Hindlimb muscle (tissue), 1 donor: ENCODE data around the gene TRRAP. TPM values are rescaled to one million over a fixed set of nuclear protein-coding genes. Genes with fewer than 3 reads are reported as not detected.
"Not testable (repeated sequence)": the region's sequence is repeated elsewhere in the genome, so short reads cannot be mapped to it uniquely, and the experiment has no call there.

ENCODE experiments used
- DNase-seq: peaks from one replicate; pipeline ENCODE4 v3.0.0-alpha.2; 2013
- polyA plus RNA-seq: library from polyadenylated mRNA; unstranded; fragments of 120-200 nt; gene quantifications from one replicate; pipeline ENCODE4 v1.2.1, GENCODE V29; 2013; ENCODE audit not compliant: insufficient read length

The TRRAP gene
- polyA plus RNA-seq, 1 donor: 28.1 TPM

DNA sequence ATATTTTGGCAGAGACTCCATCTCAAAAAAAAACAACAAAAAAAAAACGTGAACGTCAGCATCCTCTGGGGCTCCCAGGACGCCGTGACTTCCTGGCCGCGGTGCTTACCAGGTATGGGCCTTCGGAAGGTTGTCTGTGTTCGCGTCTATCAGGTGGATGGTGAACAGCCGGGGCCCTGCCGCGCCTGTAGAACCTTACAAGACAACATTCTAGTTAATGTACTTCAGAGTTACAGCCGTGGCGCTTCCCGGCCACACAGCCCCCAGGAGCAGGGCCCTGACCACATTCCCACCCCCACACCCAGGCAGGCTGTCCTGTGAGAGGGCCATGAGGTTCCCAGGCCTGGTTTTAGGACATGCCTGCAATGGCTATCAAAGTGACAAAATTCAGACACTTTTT, 154.6 kb downstream of the TRRAP start:
- DNase-seq: no peak

DNA sequence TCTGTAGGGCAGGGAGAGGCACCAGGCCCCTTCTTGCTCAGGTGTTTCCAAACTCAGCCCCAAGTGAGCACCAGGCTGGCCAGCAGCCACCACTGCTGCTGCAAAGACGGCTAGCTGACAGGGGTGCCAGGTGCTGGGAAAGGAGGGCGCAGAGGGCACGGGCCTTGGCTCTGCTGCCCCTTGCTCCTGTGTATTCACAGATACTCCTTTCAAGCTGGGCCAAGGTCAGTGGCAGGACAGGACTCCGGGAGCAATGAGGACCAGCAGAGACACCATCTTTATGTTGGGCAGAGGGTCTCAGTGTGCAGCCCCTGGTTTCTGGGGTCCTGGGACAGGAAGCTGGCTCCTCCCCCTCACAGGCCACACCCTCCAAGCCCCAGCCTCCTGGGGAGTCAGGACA, 155.4 kb downstream of the TRRAP start:
- no peak for DNase-seq

DNA sequence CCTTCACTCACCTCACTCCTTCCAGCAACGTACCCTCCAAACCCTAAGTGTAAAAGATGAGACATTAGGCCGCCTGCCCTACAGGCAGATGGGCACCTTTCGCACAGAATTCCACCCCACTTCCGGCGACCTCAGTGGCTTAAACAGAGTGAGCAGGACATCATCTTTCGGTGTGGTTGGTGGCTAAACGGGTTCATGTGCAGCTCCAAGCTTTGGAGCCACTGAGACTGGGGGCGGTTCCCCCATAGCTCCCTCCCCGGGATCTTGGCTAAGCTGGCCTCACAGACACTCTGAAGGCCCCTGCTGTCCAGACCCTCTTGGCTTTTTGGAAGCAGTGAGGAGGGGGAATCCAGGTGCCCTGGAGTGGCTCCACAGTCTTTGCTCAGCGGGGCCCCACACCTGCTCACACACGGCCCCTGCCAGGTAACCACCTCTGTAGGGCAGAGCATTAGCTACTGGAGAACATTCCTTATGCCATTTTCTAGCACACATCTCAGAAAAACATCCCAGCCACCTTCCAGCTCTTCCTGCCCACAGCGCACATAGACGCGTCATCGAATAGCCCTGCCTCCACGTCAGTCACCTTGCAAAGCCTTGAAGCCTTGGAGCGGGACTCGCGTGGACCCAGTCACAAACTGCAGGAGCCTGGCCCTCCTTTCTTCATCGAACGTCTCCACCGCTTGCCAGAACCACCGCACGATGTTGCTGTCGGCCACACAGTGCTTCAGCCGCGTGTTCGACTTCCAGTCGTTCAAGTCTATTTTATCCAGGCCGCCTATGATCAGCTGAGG, 156.8 kb downstream of the TRRAP start:
- no peak for DNase-seq

DNA sequence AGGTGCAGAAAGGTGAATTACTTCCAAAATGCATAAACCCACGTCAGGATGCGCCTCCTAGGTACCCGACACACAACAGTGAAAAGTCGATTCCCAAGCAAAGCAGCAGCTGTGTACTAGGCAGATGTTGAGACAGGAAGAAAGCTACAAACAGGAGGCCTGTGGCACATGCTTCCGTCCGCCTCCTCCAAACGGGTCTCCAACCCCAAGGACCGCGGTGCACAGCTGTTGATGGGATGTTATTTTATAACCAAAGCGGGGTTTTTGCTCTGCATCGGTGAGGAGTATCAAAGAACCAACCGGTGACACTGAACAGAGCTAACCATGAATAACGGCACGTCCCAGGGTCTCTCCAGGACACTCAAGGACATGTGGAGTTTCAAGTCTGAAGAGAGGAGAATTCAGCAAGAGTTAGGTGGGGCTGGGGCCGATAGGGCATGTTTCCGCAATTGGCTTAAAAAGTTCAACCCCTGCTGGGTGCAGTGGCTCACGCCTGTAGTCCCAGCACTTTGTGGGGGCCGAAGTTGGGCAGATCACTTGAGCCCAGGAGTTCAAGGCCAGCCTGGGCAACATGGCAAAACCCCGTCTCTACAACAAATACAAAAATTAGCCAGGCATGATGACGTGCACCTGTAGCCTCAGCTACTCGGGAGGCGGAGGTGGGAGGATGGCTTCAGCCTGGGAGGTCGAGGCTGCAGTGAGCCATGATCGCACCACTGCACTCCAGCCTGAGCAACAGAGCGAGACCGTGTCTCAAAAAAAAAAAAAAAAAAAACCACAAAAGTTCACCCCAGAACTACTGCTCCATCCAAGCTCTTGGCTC, 157.6 kb downstream of the TRRAP start:
- DNase-seq: no peak

DNA sequence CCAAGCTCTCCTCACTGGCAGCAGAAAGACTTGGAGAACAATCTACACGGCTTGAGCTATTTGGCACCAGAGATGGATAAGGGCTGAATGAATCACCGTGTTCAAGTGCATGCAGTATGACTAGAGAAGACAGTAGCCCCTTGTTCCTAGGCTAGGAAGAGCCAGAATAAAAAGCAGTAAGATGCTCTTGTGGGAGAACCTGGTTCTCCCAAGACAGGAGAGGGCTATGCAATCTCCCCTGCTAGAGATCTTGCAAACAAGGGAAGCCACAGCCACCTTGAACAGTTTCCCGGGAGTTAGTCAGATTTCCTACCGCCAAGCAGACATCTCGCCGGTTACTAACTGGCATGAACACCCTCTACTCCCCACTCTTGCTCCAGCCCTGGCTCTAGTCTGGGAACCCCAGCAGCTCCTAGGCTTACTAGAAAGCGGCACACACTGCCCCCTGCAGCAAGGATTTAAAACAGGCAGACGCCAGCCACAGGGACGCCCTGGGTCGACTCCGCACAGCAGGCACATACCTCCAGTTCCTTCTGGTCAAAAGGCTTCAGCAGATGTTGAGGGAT, 158.3 kb downstream of the TRRAP start:
- DNase-seq: no peak

DNA sequence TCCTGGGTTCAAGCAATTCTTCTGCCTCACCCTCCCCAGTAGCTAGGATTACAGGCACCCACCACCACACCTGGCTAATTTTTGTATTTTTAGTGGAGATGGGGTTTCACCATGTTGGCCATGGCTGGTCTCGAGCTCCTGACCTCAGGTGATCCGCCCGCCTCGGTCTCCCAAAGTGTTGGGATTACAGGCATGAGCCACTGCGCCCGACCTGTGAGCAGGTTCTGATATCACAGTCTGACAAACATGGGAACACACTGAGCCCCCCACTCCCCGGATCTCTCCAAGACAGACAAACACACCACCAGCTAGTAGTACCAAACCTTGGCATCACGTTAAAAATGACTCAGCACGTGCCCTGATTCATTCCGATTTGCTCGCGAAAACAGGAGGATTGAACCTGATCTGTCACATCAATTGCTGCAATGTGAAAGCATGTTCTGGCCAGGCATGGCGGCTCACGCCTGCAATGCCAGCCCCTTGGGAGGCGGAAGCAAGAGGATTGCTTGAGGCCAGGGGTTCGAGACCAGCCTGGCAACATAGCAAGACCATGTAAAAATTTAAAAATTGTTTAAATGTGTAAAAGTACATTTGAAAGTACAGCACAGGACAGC, 159.1 kb downstream of the TRRAP start:
- no peak for DNase-seq

DNA sequence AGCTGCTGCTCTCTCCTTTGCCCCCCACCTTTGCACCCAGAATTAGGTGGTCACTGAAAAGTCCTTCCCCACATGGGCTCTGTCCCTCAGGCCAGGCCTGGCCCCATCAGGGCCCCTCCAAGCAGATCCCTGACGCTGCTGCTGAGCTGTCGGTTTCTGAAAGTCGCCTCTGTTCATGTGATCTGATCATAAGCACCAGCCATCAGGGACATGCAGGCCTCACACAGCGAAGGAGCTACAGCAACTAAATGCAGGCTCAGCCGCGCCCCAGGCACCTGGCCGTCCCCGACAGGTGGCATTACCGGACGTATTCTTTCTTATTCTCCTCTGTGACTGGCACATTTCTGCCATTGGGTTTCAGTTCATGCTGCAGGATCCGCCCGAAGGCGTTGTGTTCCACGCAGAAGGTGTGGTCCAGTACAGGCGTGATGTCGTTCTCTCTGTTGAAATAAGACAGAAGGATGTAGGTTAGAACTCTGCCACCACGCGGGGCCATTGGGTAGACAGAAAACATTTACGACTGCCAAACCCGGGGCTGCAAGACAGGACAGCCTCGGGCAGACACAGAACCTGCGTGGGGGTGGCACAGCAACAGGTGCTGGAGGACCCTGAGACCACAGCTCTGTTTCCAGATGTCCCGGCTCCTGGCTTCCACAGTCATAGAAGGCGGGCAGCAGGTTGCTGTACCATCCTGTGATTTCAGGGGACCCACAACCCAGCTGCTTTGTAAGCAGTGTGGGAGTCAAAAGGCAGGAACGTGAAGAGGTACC, 159.9 kb downstream of the TRRAP start:
- no peak for DNase-seq

DNA sequence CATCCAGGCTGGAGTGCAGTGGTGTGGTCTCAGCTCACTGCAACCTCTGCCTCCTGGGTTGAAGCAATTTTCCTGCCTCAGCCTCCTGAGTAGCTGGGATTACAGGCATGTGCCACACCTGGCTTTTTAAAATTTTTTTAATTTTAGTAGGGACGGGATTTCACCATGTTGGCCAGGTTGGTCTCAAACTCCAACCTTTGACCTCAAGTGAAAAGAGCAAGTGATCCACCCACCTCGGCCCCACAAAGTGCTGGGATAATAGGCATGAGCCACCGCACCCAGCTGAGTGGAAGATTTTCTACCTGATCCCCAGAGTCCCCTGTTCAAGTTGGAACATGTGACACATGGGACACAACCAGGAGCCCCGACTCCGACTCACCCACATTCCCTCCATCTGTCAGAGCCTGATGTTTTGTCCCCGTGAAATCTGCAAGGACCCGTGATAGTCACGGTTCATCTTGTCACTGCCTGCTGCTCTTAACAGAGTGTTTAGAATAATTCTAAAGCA, 161.1 kb downstream of the TRRAP start:
- no peak for DNase-seq

DNA sequence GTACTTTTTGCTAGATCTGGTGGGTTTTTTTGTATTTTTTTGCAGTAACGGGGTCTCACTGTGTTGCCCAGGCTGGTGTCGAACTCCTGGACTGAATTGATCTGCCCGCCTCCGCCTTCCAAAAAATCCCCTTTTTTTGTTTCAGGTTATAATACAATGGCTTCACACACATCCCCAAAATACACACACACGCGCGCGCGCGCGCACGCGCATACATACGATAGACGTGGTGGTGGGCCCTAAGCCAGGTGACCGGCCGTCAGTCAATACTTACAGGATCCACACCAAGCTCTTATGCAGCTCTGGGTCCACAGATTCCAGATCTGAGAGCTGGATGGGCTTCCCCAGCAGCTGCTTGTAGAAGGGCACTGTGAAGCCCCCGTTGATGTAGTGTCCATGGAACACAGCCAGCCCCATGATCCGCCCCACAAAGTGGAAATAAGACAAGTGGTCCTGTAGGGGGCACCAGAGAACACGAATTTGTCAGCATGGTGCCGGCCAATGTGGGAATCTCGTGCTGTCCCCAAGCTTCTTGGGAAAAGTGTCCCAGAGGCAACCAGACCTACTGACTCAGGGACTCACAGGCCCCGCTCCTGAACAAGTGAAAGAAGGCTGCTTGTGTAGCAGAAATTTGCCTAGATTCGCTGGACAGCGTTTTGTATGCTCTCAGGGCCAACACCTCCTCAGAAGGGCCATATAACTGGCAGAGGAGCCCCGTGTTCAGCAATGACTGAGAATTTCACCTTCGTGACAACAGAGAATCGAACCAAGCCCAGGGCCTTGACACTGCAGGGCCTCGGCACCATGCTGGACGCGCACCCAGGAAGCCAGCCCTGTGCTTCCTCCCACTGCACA, 162.0 kb downstream of the TRRAP start:
- DNase-seq: peak; percentile 83

DNA sequence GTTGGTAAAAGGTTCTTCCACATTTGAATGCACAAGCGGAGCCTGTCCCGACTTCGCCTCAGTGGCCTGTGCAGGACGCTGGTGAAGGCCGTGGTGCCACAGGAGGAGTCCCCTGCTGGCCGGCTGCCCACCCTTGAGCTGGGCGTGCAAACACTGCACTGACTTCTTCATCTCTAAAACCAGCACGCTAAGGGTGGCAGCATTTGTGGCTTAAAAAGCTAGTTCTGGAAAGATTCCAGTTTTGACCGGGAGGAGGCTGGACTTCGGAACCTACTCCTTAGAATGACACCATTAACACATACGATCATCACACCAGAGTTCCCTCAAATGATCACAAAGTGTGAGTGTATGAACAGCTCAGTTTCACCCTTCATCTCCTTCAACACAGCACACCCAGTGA, 163.2 kb downstream of the TRRAP start:
- no peak for DNase-seq

DNA sequence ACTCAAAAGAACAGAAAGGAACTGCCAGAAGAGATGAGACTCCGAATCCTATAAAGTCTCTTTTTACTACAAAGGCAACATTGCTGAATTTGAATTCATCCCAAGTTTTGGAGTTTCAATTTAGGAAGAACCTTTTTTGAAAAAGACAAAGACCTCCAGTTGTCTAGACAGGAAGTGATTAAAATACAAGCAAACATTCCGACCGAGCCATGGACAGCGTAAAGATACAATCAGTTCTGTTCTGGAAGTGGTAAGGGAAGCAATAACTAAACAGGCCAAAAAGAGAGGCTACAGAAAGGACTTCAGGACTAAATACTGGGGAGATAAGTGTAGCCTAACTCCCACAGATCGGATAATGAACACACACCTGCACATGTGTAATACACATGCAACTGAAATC, 164.6 kb downstream of the TRRAP start:
- no peak for DNase-seq

DNA sequence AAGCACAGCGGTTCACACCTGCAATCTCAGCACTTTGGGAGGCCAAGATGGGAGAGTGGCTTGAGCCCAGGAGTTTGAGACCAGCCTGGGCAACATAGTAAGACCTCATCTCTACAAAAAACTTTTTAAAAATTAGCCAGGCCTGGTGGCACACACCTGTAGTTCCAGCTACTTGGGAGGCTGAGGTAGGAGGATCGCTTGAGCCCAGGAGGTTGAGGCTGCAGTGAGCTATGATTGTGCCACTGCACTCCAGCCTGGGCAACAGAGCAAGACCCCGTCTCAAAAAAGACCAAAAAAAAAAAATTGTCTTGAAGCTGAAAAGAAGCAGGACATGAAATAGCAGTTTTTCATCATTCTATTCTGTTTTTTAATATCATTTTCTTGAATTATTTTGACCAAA, 166.5 kb downstream of the TRRAP start:
- not testable (repeated sequence) for DNase-seq

DNA sequence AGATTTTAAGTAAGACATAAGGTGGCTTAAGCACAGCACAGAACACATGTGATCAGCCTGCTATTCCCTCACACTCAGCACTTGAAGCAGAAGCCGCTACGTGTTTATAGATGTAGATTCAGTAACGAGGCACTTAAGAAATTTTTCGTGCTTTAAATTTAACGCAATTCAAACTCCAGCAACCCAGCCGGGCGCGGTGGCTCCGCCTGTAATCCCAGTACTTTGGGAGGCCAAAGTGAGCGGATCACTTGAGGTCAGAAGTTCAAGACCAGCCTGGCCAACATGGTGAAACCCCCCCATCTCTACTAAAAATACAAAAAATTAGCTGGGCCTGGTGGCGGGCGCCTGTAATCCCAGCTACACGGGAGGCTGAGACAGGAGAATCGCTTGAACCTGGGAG, 167.9 kb downstream of the TRRAP start:
- not testable (repeated sequence) for DNase-seq

DNA sequence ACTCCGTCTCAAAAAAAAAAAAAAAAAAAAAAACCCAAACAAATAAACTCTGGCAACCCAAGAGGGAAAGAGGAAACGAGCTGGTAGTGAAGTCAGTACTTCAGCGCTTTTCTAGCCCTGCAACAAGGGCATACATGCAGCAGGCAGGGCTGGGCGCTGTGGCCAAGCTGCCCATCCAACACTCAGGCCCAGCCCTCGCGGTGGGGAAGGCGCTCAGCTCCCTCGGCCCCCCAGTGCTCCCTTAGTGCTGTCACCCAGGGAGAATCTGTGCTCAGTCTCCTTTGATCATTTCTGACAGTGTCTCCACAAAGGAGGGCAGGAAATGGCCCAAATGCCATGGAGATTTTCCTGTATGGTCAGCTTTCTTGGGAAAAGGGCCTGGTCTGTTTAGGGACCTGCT, 168.4 kb downstream of the TRRAP start:
- DNase-seq: no peak

DNA sequence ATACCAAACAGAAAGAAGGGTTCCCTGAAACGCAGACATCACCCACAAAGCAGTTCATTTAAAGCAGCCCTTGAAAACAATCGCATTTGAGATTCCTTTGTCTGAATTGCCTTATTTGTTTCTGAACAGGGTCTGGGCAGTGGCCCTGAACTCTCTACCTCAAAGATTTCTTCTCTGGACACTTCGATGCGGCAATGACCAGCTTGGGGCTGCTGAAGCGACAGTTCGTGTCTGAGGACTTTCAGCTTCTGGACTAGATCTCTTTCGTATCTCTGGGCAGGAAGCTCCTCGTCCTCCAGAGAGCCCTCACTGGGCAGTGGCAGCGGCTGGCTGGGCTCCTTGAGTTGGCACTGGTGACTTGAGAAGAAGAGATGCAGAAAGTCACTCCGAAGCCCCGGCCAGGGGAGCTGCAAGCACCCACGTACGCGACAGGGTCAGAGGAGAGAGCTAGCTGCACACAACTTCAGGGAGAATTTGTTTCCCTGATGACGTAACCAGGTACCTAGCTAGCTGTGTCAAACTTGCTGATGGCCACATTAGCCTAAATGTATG, 169.3 kb downstream of the TRRAP start:
- no peak for DNase-seq

DNA sequence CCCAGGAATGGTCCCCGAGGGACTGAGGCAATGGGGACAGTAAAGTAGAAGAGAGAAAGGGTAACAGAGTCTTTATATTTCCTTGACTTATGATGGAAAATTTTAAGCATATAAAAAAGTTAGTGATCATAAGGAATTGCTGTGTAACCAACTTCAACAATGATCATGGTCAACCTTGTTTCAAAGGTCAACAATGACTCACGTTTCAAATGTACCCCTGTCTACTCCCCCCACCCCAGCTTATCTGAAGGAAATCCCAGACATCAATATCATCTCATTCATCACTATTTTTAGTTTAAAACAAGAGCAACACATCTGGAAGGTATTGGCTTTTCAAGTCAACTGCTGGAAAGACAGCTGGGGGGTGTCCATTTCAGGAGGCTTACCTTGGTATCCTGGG, 172.6 kb downstream of the TRRAP start:
- DNase-seq: no peak

DNA sequence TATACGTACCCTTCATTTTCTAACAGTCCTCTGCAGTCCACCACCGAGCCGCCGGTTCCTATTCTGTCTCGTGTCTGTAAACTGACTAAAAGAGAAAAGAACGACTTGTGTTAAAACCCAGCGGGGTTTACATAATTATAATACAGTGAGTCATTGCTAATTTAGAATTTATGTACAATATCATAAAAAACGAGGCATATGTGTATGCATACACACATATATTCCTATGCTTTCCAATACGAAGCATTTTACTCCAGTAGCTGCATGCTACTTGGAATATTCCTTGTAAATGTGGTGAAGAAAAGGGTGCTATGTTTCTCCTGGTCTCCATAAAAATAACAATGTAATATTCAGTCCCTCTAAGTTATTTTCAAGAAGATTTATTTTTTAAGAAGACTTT, 176.4 kb downstream of the TRRAP start:
- no peak for DNase-seq

DNA sequence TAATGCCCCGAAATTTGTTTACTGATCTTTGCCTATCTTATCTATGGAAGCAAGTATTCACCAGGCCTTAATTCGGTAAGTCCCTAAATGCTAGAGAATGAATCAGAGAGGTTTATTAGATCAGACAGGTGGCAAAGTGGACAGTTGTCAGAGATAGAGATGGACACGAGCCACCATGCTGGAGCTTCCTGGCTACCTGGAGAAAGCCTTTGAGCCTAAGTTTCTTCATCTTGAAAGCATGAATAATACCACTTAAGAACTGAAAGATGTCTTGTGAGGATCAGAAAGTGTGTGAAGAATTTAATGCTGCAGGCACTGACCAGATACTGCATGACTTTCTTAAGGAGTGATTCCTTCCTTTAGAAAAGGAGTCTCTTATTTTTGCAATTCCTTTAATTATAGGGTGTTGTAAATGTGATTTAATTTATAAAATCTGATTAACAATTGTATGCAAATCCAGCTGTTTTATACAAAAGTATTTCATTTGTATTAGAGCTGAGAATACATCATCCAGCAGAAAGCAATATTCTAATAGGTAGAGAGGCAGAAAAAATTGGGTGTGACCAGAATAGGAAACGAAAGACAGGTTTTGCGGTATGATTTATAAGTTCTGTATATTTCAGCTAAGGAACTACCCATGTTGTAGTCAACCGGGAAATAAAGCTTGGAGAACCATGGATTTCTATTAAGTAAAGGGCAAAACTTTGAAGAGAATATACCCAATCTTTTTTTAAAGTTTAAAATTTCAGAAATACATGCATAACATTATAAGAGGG, 182.9 kb downstream of the TRRAP start:
- no peak for DNase-seq
